Activated naive CD4-positive, alpha-beta T cell treated with anti-CD3 and anti-CD28 coated beads for 36 hours (primary cell): Measurements from ENCODE around the gene LGALS3. TPM values are rescaled to one million over a fixed set of nuclear protein-coding genes. Genes with fewer than 3 reads are reported as not detected.

Source experiments
- CTCF ChIA-PET: fragments of 350-600 bp; sonication (Branson Sonifier 250); formaldehyde crosslinking; loops from one replicate; lab custom pipeline; 2021; ENCODE audit warnings: antibody characterized with exemption; lab: Charles Lee
- DNase-seq: peaks from one replicate; pipeline ENCODE4 v3.0.0-alpha.2; 2020
- H3K27ac Mint-ChIP-seq: one replicate; pipeline ENCODE4 v1.8.0; 2021; ENCODE audit warnings: mild to moderate bottlenecking, mixed read lengths
- H3K27me3 Mint-ChIP-seq: one replicate; pipeline ENCODE4 v1.8.0; 2021; ENCODE audit warnings: low read depth, mixed read lengths
- H3K36me3 Mint-ChIP-seq: one replicate; pipeline ENCODE4 v1.8.0; 2021; ENCODE audit warnings: low read depth, mixed read lengths
- H3K4me1 Mint-ChIP-seq: one replicate; pipeline ENCODE4 v1.8.0; 2021; ENCODE audit warnings: low read depth, mixed read lengths
- H3K4me3 Mint-ChIP-seq: one replicate; pipeline ENCODE4 v1.8.0; 2021; ENCODE audit warnings: mild to moderate bottlenecking, moderate library complexity, mixed read lengths
- H3K9me3 Mint-ChIP-seq: one replicate; pipeline ENCODE4 v1.8.0; 2021; ENCODE audit warnings: mixed read lengths
- intact Hi-C: fragments of 100-400 bp; cut with micrococcal nuclease; formaldehyde crosslinking; loops from one replicate; pipeline ENCODE4 v1.15.1; 2023
- total RNA-seq, 2 experiments: library from RNA; stranded (reverse); gene quantifications; one replicate each; pipeline ENCODE4 v1.2.3, GENCODE V29; 2021

LGALS3 gene
- total RNA-seq, 2 experiments from 2014 or later, result 1.1 to 1.3 TPM

- Mint-ChIP-seq H3K4me1 (no peaks in the 10 kb centered on the region), H3K36me3 (no peaks in the 10 kb centered on the region), H3K4me3 (no peak overlapping the region), H3K9me3 (no peaks in the 10 kb centered on the region), H3K27ac (no peak overlapping the region), H3K27me3 (no peaks in the 10 kb centered on the region)
- intact Hi-C loops, result no loop called here
- CTCF ChIA-PET, result no interaction called here
- DNase-seq, result no peak
These were observed 12.6 kb upstream of the LGALS3 start for GRCh38 chr14:55116246-55117030.

DNA sequence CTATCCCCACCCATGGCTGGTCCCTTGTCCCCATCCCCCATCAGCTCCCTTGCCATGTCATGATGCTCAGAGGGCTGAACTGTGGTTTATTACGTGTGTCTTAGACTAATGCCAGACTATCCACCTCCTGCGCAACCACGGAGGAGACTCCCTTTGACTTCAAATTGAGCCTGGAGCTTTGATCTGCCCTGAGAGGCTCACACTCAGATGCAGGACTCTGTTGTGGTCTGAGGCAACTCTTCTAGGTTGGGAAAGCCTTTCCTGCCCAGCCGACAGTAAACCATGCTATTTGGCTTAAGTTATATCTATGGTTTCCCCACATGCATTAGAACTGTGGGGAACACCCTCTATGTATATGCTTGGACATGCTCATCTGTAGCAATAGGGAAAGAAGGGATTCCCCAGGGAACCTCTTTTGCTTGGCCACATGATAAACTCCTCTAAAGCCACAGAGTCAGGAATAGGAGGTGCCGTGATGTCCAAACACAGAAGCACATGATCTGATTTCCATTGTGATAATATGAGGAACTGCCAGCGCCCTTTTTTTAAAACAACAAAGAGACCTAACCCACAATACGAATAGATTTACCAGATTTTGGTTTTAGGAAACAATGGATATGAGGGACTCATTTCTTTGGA lies 11.1 kb upstream of the LGALS3 start:
- H3K36me3 Mint-ChIP-seq, result no peaks in the 10 kb centered on the region
- no peak overlapping the region for H3K4me3 Mint-ChIP-seq
- H3K9me3 Mint-ChIP-seq, result no peaks in the 10 kb centered on the region
- H3K27ac Mint-ChIP-seq, result no peak overlapping the region
- CTCF ChIA-PET, result interaction anchor here (0.6 kb wide), 1 partner anchor 90 kb away, joined by 3 read pairs; no protein-coding TSS in a partner anchor
- no peaks in the 10 kb centered on the region for H3K27me3 Mint-ChIP-seq
- no peaks in the 10 kb centered on the region for H3K4me1 Mint-ChIP-seq
- DNase-seq, result no peak
- intact Hi-C loops, result no loop called here

DNA sequence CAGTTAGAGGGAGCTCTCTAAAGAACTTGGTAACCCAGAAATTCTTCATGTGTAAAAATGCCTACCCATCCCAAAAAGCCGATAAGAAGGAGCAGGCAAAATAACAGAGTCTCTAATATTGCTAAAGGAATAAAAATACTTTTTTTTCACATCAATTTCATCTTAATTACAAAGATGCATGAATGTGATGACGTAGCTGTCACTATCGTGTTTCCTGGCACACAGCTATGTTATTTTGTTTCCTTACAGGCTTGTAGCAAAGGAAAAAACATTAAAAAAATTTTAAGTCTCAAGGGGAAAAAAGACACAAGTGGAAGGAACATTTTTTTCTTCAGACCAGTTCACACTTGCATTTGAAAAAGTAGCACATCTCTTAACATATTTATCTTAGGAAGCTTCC lies 10.3 kb upstream of the LGALS3 start:
- intact Hi-C loops, result no loop called here
- no peak overlapping the region for H3K27ac Mint-ChIP-seq
- H3K4me1 Mint-ChIP-seq, result no peaks in the 10 kb centered on the region
- no peaks in the 10 kb centered on the region for H3K9me3 Mint-ChIP-seq
- no peaks in the 10 kb centered on the region for H3K36me3 Mint-ChIP-seq
- no peak for DNase-seq
- no peak overlapping the region for H3K4me3 Mint-ChIP-seq
- H3K27me3 Mint-ChIP-seq, result no peaks in the 10 kb centered on the region
- CTCF ChIA-PET, result interaction anchor here (0.6 kb wide), 1 partner anchor 90 kb away, joined by 3 read pairs; no protein-coding TSS in a partner anchor

DNA sequence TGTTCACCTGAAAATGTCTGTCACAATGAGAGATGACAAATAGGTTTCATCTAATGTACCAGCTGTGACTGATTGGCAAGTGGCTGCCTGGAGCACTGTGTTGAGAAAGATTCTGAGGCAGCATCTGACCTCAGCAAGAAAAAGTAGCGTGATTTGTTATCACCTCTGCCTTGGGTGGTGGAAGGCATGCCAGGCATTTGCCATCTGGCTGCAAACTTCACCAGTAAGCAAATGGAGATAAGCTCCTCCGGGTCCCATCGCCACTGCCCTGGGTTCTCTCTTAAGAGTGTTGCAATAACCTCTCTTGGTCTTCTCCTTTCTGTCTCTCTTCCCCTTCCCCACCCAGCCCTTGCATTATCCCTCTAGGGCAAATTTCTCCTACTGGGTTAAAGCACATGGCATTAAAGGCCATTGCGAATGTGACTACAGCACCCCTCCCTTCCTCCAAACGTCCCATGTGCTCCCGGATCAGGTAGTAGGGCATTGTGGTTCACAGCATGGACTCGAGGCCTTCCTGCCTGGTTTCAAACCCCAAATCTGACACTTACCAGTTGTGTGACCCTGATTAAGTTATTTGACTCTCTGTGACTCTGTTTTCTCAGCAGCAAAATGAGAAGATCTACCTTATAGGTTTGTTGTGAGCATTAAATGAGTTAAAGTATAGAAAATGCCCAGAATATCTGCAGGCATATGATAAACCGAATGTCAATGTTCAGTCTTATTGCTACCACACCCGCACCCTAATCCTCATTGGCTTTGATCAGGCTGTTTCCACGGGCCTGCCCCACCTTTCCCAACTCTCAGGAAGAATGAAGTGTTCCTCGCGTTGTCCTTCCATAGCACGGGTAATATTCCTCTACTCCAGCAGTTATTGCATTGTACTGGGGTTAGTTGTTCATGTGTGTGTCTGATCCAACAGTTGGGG lies 8.2 kb upstream of the LGALS3 start:
- Mint-ChIP-seq H3K27me3 (peaks cover under 1% of the 10 kb centered on the region), H3K4me3 (no peak overlapping the region), H3K9me3 (no peaks in the 10 kb centered on the region), H3K36me3 (no peaks in the 10 kb centered on the region), H3K27ac (no peak overlapping the region), H3K4me1 (no peaks in the 10 kb centered on the region)
- DNase-seq, result no peak
- CTCF ChIA-PET, result no interaction called here
- intact Hi-C loops, result no loop called here

DNA sequence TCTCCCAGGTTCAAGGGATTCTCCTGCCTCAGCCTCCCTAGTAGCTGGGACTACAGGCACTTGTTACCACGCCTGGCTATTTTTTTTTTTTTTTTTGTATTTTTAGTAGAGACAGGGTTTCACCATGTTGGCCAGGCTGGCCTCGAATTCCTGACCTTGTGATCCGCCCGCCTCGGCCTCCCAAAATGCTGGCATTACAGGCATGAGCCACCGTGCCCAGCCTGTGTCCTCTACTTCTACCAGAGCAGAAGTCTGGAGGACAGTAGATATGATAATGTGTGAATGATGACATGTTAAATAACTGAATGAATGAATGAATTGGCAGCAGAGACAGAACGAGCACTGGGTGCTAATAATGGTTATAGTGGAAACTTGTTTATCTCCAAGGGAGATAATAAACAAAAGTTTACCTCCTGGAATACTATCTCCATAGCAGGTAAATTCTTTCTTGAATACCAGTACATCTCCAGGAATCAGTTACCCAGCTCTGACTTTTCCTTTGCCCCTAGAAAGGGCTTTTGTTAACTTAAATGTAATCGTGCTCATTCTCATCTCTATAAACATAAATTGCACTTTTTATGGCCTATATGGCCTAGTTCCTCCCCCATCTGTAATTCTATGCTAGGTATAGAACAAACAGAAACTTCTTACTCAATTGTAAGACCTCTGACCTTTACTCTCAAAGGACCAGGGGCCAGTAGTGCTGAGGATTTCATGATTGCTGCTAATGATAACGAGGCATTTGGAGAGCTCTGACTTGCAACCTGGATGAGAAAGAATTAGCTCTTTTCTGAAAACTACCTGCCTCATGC lies 7.2 kb upstream of the LGALS3 start:
- no peak overlapping the region for H3K4me3 Mint-ChIP-seq
- no peak overlapping the region for H3K27ac Mint-ChIP-seq
- H3K36me3 Mint-ChIP-seq, result no peaks in the 10 kb centered on the region
- no peaks in the 10 kb centered on the region for H3K9me3 Mint-ChIP-seq
- intact Hi-C loops, result no loop called here
- CTCF ChIA-PET, result interaction anchor here (0.6 to 1.0 kb wide), 3 partner anchors 11 to 77 kb away, joined by 4 to 6 read pairs (median 4); no protein-coding TSS in a partner anchor
- H3K4me1 Mint-ChIP-seq, result no peaks in the 10 kb centered on the region
- DNase-seq, result no peak
- H3K27me3 Mint-ChIP-seq, result peaks cover 5% of the 10 kb centered on the region

DNA sequence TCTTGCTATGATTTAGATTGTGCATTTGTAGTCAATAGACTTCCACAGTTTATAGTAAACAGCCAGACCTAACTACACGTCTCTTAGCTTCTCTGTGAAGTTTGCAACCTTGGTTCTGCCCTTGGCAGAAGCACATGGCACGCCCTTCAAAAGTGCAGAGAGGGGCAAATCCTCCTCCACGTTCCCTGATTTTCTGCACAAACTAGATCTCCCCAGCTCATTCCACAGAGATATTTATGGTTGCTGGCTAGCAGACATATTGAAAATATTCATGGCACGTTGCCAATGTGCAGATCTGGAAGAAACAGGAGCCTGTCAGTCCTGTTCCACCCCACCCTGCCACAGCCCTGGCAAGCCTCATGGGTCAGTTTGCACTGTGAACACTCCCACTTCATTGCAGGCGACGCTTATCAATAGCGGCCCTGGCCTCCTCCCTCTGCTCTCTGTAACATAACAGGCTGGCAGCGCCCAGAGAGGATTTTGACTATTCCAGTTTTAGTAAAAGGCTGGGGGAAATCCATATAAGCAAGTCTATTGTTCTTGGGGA lies 6.5 kb upstream of the LGALS3 start:
- CTCF ChIA-PET, result interaction anchor here (0.6 to 1.0 kb wide), 3 partner anchors 10 to 77 kb away, joined by 4 to 6 read pairs (median 4); no protein-coding TSS in a partner anchor
- no peaks in the 10 kb centered on the region for H3K9me3 Mint-ChIP-seq
- H3K4me1 Mint-ChIP-seq, result no peaks in the 10 kb centered on the region
- H3K4me3 Mint-ChIP-seq, result no peak overlapping the region
- no peaks in the 10 kb centered on the region for H3K36me3 Mint-ChIP-seq
- no peak for DNase-seq
- H3K27me3 Mint-ChIP-seq, result peaks cover 12% of the 10 kb centered on the region
- no peak overlapping the region for H3K27ac Mint-ChIP-seq
- intact Hi-C loops, result no loop called here

- H3K36me3 Mint-ChIP-seq, result no peaks in the 10 kb centered on the region
- intact Hi-C loops, result no loop called here
- CTCF ChIA-PET, result no interaction called here
- no peaks in the 10 kb centered on the region for H3K4me1 Mint-ChIP-seq
- no peak for DNase-seq
- no peaks in the 10 kb centered on the region for H3K9me3 Mint-ChIP-seq
- no peak overlapping the region for H3K27ac Mint-ChIP-seq
- no peak overlapping the region for H3K4me3 Mint-ChIP-seq
- H3K27me3 Mint-ChIP-seq, result peaks cover 16% of the 10 kb centered on the region
These were observed 6.0 kb upstream of the LGALS3 start for GRCh38 chr14:55123101-55123500.

DNA sequence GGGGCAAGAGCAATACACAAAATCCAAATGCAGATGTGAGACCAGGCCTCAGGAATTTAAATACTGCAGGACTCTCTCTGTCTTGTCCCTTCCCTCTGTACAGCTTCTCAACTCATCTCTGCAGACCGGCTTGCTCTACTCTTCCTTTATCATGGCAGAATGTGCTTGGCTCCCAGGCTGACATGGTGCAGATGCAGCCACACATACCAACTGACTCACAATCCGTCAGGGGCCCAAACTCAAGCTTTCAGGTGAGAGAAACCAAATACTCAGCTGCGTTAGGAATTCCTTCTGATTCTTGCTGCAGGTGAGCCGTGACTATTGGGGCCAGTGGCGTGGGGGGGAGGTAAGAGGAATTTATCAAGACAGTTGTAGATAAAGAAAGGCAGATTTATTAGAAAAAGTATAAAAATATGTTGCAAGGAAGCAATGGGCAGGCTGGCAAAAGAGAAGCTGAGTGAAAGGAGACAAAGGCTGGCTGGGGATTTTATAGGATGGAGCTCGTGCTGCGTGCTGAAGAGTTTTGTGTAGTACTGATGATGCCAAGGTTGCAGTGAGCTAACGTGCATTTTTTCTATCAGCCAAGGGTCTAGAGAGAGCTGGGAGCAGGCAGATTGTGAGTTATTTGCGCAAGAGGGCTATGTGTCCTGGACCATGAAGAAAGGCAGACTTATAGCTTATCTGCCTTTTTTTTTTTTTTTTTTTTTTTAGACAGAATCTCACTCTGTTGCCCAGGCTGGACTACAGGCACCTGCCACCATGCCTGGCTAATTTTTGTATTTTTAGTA lies 5.0 kb upstream of the LGALS3 start:
- H3K9me3 Mint-ChIP-seq, result no peaks in the 10 kb centered on the region
- intact Hi-C loops, result no loop called here
- peaks cover 19% of the 10 kb centered on the region for H3K27me3 Mint-ChIP-seq
- H3K27ac Mint-ChIP-seq, result no peak overlapping the region
- no peaks in the 10 kb centered on the region for H3K36me3 Mint-ChIP-seq
- no peak for DNase-seq
- no peak overlapping the region for H3K4me3 Mint-ChIP-seq
- no peaks in the 10 kb centered on the region for H3K4me1 Mint-ChIP-seq
- CTCF ChIA-PET, result no interaction called here

- intact Hi-C loops, result no loop called here
- no peak overlapping the region for H3K4me3 Mint-ChIP-seq
- DNase-seq, result no peak
- CTCF ChIA-PET, result no interaction called here
- no peak overlapping the region for H3K27ac Mint-ChIP-seq
- no peaks in the 10 kb centered on the region for H3K9me3 Mint-ChIP-seq
- no peaks in the 10 kb centered on the region for H3K36me3 Mint-ChIP-seq
- H3K4me1 Mint-ChIP-seq, result no peaks in the 10 kb centered on the region
- peaks cover 21% of the 10 kb centered on the region for H3K27me3 Mint-ChIP-seq
These were observed 4.2 kb upstream of the LGALS3 start for GRCh38 chr14:55124774-55125386.

GRCh38 chr14:55125403-55125802 lies 3.6 kb upstream of the LGALS3 start:
- no peak for DNase-seq
- H3K4me3 Mint-ChIP-seq, result no peak overlapping the region
- H3K36me3 Mint-ChIP-seq, result no peaks in the 10 kb centered on the region
- CTCF ChIA-PET, result no interaction called here
- intact Hi-C loops, result no loop called here
- H3K27ac Mint-ChIP-seq, result no peak overlapping the region
- H3K9me3 Mint-ChIP-seq, result no peaks in the 10 kb centered on the region
- H3K4me1 Mint-ChIP-seq, result peaks cover 4% of the 10 kb centered on the region
- H3K27me3 Mint-ChIP-seq, result peaks cover 26% of the 10 kb centered on the region
